Tibial nerve (tissue), 4 donors: ENCODE results near the gene TDRD3.

Source experiments
- CTCF ChIP-seq, 5 experiments: fragments of 200-600 bp in 3 of 5; fragments of 450-650 bp in 2 of 5; sonication (generic) in 3 of 5; IDR thresholded peaks; one replicate each; pipeline ENCODE4 v1.5.1; 2016 to 2019; ENCODE audit warnings: antibody characterized with exemption in 5 of 5, mild to moderate bottlenecking in 3 of 5, moderate library complexity in 2 of 5
- EP300 ChIP-seq, 2 donors: sonication (generic); formaldehyde crosslinking; IDR thresholded peaks; one replicate each; pipeline ENCODE4 v1.6.1; 2017; ENCODE audit warnings: antibody characterized with exemption in 2 of 2, mild to moderate bottlenecking in 1 of 2
- POLR2A ChIP-seq, 2 donors: fragments of 450-650 bp; IDR thresholded peaks; one replicate each; pipeline ENCODE4 v1.6.1; 2017; ENCODE audit warnings: antibody characterized with exemption in 2 of 2, mild to moderate bottlenecking in 2 of 2, moderate library complexity in 2 of 2

DNA sequence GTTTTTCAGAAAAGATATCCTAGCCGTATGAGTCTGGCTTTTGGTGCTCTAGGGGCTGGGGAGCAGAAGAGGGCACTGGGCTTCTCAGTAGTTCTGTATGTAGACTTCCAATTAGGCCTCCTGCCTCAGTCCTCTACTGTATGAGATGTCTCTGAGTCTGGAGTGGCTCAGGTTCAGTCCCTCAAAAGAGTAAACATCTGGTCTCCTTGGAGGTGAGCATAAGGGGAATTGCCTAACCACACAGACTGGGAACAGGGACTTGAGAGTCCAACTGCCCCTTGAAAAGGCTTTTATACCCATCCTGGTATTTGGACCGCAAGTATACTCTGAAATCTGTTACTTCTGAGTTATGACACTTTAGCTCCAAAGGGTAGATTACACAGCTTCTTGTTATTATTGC, 214.5 kb downstream of the TDRD3 start:
- TF ChIP-seq CTCF (IDR thresholded peaks at IDR 0.05), result no peak
- no peak for TF ChIP-seq EP300 (IDR thresholded peaks at IDR 0.05)
- no peak for TF ChIP-seq POLR2A (IDR thresholded peaks at IDR 0.05)
